ENCODE results near the gene CASTOR1.

CASTOR1 gene

GRCh38 chr22:30279046-30279788, 10.1 kb downstream of the CASTOR1 start:
- peak in 1 of 2 donors; percentile 41 for DNase-seq (ENCODE audit: low read depth in 2 of 2)
- no peak overlapping the region for H3K4me3 ChIP-seq (replicated peaks in 1 of 2; ENCODE audit: low read depth in 2 of 2, low read length in 2 of 2)
- no peak for TF ChIP-seq CTCF (IDR thresholded peaks at IDR 0.05; ENCODE audit: low read depth, low read length)

GRCh38 chr22:30277547-30278344, 11.6 kb downstream of the CASTOR1 start:
- TF ChIP-seq CTCF (IDR thresholded peaks at IDR 0.05; ENCODE audit: low read depth, low read length), result no peak
- H3K4me3 ChIP-seq (replicated peaks in 1 of 2; ENCODE audit: low read depth in 2 of 2, low read length in 2 of 2), result peak overlapping the region in 1 of 2 donors; percentile 13
- DNase-seq (ENCODE audit: low read depth in 2 of 2), result peak; percentile 76 to 95

GRCh38 chr22:30276039-30276438, 13.3 kb downstream of the CASTOR1 start:
- H3K4me3 ChIP-seq (replicated peaks in 1 of 2; ENCODE audit: low read depth in 2 of 2, low read length in 2 of 2), result no peak overlapping the region
- DNase-seq (ENCODE audit: low read depth in 2 of 2), result no peak
- no peak for TF ChIP-seq CTCF (IDR thresholded peaks at IDR 0.05; ENCODE audit: low read depth, low read length)

- no peak for TF ChIP-seq CTCF (IDR thresholded peaks at IDR 0.05; ENCODE audit: low read depth, low read length)
- DNase-seq (ENCODE audit: low read depth in 2 of 2), result no peak
- H3K4me3 ChIP-seq (replicated peaks in 1 of 2; ENCODE audit: low read depth in 2 of 2, low read length in 2 of 2), result no peak overlapping the region
Observed at GRCh38 chr22:30275625-30276024, 13.7 kb downstream of the CASTOR1 start.

- DNase-seq (ENCODE audit: low read depth in 2 of 2), result no peak
- no peak for TF ChIP-seq CTCF (IDR thresholded peaks at IDR 0.05; ENCODE audit: low read depth, low read length)
- no peak overlapping the region for H3K4me3 ChIP-seq (replicated peaks in 1 of 2; ENCODE audit: low read depth in 2 of 2, low read length in 2 of 2)
Observed at GRCh38 chr22:30274437-30274812, 14.9 kb downstream of the CASTOR1 start.

- TF ChIP-seq CTCF (IDR thresholded peaks at IDR 0.05; ENCODE audit: low read depth, low read length), result no peak
- H3K4me3 ChIP-seq (replicated peaks in 1 of 2; ENCODE audit: low read depth in 2 of 2, low read length in 2 of 2), result no peak overlapping the region
- DNase-seq (ENCODE audit: low read depth in 2 of 2), result no peak
Observed at GRCh38 chr22:30273711-30274436, 15.4 kb downstream of the CASTOR1 start.

Measured in cardiac fibroblast (primary cell).